Activated naive CD8-positive, alpha-beta T cell (primary cell): ENCODE results near the gene EPHB4.
A peak's percentile ranks its signal among the peaks of the same experiment; 100 is the strongest.
"Not testable (repeated sequence)": the region's sequence is repeated elsewhere in the genome, so short reads cannot be mapped to it uniquely, and the experiment has no call there.

Source experiments
- H3K27ac Mint-ChIP-seq: one replicate; pipeline ENCODE4 v1.8.0; 2021; ENCODE audit warnings: mixed read lengths
- H3K27me3 Mint-ChIP-seq: one replicate; pipeline ENCODE4 v1.8.0; 2021; ENCODE audit warnings: mixed read lengths
- H3K36me3 Mint-ChIP-seq: one replicate; pipeline ENCODE4 v1.8.0; 2021; ENCODE audit warnings: mixed read lengths
- H3K4me1 Mint-ChIP-seq: one replicate; pipeline ENCODE4 v1.8.0; 2021; ENCODE audit warnings: low read depth, mixed read lengths
- H3K4me3 Mint-ChIP-seq: one replicate; pipeline ENCODE4 v1.8.0; 2021; ENCODE audit warnings: mild to moderate bottlenecking, mixed read lengths
- H3K9me3 Mint-ChIP-seq: one replicate; pipeline ENCODE4 v1.8.0; 2021; ENCODE audit warnings: low read depth, mixed read lengths

EPHB4 gene

GRCh38 chr7:100861616-100861985 is 34.3 kb upstream of the EPHB4 start:
- no peaks in the 10 kb centered on the region for H3K27me3 Mint-ChIP-seq
- no peaks in the 10 kb centered on the region for H3K9me3 Mint-ChIP-seq
- no peak overlapping the region for H3K27ac Mint-ChIP-seq
- H3K4me1 Mint-ChIP-seq = peaks cover 5% of the 10 kb centered on the region
- H3K36me3 Mint-ChIP-seq = peaks cover 7% of the 10 kb centered on the region
- no peak overlapping the region for H3K4me3 Mint-ChIP-seq

- H3K27me3 Mint-ChIP-seq = no peaks in the 10 kb centered on the region
Measured at GRCh38 chr7:100860702-100861615, 33.6 kb upstream of the EPHB4 start.

GRCh38 chr7:100859856-100860255 is 32.5 kb upstream of the EPHB4 start:
- Mint-ChIP-seq H3K36me3 (peaks cover 7% of the 10 kb centered on the region), H3K4me1 (peaks cover 1% of the 10 kb centered on the region), H3K27me3 (no peaks in the 10 kb centered on the region), H3K4me3 (no peak overlapping the region), H3K27ac (no peak overlapping the region), H3K9me3 (no peaks in the 10 kb centered on the region)

More at GRCh38 chr7:100860702-100861615, 33.6 kb upstream of the EPHB4 start:
- Mint-ChIP-seq H3K4me1 (peaks cover 5% of the 10 kb centered on the region), H3K36me3 (peaks cover 7% of the 10 kb centered on the region), H3K27ac (no peak overlapping the region), H3K9me3 (no peaks in the 10 kb centered on the region), H3K4me3 (no peak overlapping the region)

GRCh38 chr7:100856871-100857282 is 29.6 kb upstream of the EPHB4 start:
- Mint-ChIP-seq H3K9me3 (no peaks in the 10 kb centered on the region), H3K36me3 (peaks cover 4% of the 10 kb centered on the region), H3K4me1 (peaks cover 10% of the 10 kb centered on the region), H3K27ac (no peak overlapping the region), H3K4me3 (no peak overlapping the region), H3K27me3 (no peaks in the 10 kb centered on the region)

- H3K27ac Mint-ChIP-seq = no peak overlapping the region
Measured at GRCh38 chr7:100855515-100855914, 28.2 kb upstream of the EPHB4 start.

GRCh38 chr7:100854899-100855298 is 27.6 kb upstream of the EPHB4 start:
- H3K36me3 Mint-ChIP-seq, H3K27ac Mint-ChIP-seq, H3K9me3 Mint-ChIP-seq, H3K27me3 Mint-ChIP-seq: not testable (repeated sequence)
- peaks cover 13% of the 10 kb centered on the region for H3K4me1 Mint-ChIP-seq
- peak overlapping the region; percentile 17 for H3K4me3 Mint-ChIP-seq

More at GRCh38 chr7:100855515-100855914, 28.2 kb upstream of the EPHB4 start:
- H3K36me3 Mint-ChIP-seq = peaks cover 4% of the 10 kb centered on the region
- H3K4me1 Mint-ChIP-seq = peaks cover 13% of the 10 kb centered on the region
- H3K4me3 Mint-ChIP-seq = no peak overlapping the region
- H3K9me3 Mint-ChIP-seq = no peaks in the 10 kb centered on the region
- no peaks in the 10 kb centered on the region for H3K27me3 Mint-ChIP-seq

- peak overlapping the region; percentile 92 for H3K4me3 Mint-ChIP-seq
- no peaks in the 10 kb centered on the region for H3K27me3 Mint-ChIP-seq
- peaks cover 13% of the 10 kb centered on the region for H3K4me1 Mint-ChIP-seq
- H3K27ac Mint-ChIP-seq = peak overlapping the region; percentile 22
- no peaks in the 10 kb centered on the region for H3K36me3 Mint-ChIP-seq
- no peaks in the 10 kb centered on the region for H3K9me3 Mint-ChIP-seq
Measured at GRCh38 chr7:100854146-100854895, 27.0 kb upstream of the EPHB4 start.

GRCh38 chr7:100852048-100852872 is 24.9 kb upstream of the EPHB4 start, which contains the start of gene SLC12A9:
Gene SLC12A9 (plus strand): TSS chr7:100852713. CDS start chr7:100854198, 1,485 bp downstream.
- peak within 1 kb of the TSS; percentile 90 for H3K27ac Mint-ChIP-seq
- peak within 1 kb of the TSS; percentile 92 for H3K4me3 Mint-ChIP-seq
- no peaks in the 10 kb centered on the region for H3K9me3 Mint-ChIP-seq
- H3K4me1 Mint-ChIP-seq = peaks cover 13% of the 10 kb centered on the region
- H3K36me3 Mint-ChIP-seq = peaks cover 3% of the 10 kb centered on the region
- no peaks in the 10 kb centered on the region for H3K27me3 Mint-ChIP-seq

- Mint-ChIP-seq H3K27me3 (no peaks in the 10 kb centered on the region), H3K36me3 (peaks cover 4% of the 10 kb centered on the region), H3K27ac (no peak overlapping the region), H3K9me3 (no peaks in the 10 kb centered on the region), H3K4me3 (no peak overlapping the region), H3K4me1 (peaks cover 5% of the 10 kb centered on the region)
Measured at GRCh38 chr7:100847360-100847759, 20.0 kb upstream of the EPHB4 start.

GRCh38 chr7:100840470-100841100 is 13.3 kb upstream of the EPHB4 start:
- Mint-ChIP-seq H3K27me3 (no peaks in the 10 kb centered on the region), H3K4me1 (peaks cover 9% of the 10 kb centered on the region), H3K4me3 (no peak overlapping the region), H3K9me3 (no peaks in the 10 kb centered on the region), H3K36me3 (no peaks in the 10 kb centered on the region), H3K27ac (peak overlapping the region; percentile 11)

GRCh38 chr7:100839361-100839760 is 12.0 kb upstream of the EPHB4 start:
- H3K4me1 Mint-ChIP-seq = peaks cover 9% of the 10 kb centered on the region
- H3K36me3 Mint-ChIP-seq = no peaks in the 10 kb centered on the region
- H3K27me3 Mint-ChIP-seq = no peaks in the 10 kb centered on the region
- H3K9me3 Mint-ChIP-seq = no peaks in the 10 kb centered on the region
- H3K4me3 Mint-ChIP-seq = no peak overlapping the region
- no peak overlapping the region for H3K27ac Mint-ChIP-seq

- Mint-ChIP-seq H3K9me3 (no peaks in the 10 kb centered on the region), H3K27me3 (no peaks in the 10 kb centered on the region), H3K4me3 (peak overlapping the region; percentile 79), H3K4me1 (peaks cover 9% of the 10 kb centered on the region), H3K27ac (peak overlapping the region; percentile 89), H3K36me3 (no peaks in the 10 kb centered on the region)
Measured at GRCh38 chr7:100837099-100837836, 9.9 kb upstream of the EPHB4 start.

- Mint-ChIP-seq H3K27me3 (no peaks in the 10 kb centered on the region), H3K4me3 (peak overlapping the region; percentile 79), H3K4me1 (peaks cover 9% of the 10 kb centered on the region), H3K36me3 (no peaks in the 10 kb centered on the region), H3K27ac (peak overlapping the region; percentile 89), H3K9me3 (no peaks in the 10 kb centered on the region)
Measured at GRCh38 chr7:100836812-100837098, 9.4 kb upstream of the EPHB4 start.
